NB4 (cell line): ENCODE data around the gene NUB1.
"Not testable (repeated sequence)": the region's sequence is repeated elsewhere in the genome, so short reads cannot be mapped to it uniquely, and the experiment has no call there.

Experiments used
- DNase-seq: peaks from one replicate; pipeline ENCODE4 v3.0.0; 2010; ENCODE audit warnings: low read depth
- H3K4me3 ChIP-seq: one replicate; pipeline ENCODE4 v1.5.1; 2011; ENCODE audit warnings: mild to moderate bottlenecking, low read depth, low read length, moderate library complexity
- MYC ChIP-seq: IDR thresholded peaks from 2 replicates; pipeline ENCODE4 v1.6.1; 2011; ENCODE audit warnings: low read depth, low read length
- POLR2A ChIP-seq: IDR thresholded peaks from 2 replicates; pipeline ENCODE4 v1.6.1; 2011; ENCODE audit warnings: mild to moderate bottlenecking; ENCODE audit not compliant: insufficient read length; ENCODE audit errors: extremely low read depth
- TF ChIP-seq, protein P1 (sequence below): IDR thresholded peaks from 2 replicates; pipeline ENCODE4 v1.6.1; 2011; ENCODE audit warnings: low read depth, low read length
- TF ChIP-seq, protein P2 (sequence below): IDR thresholded peaks from one replicate; pipeline ENCODE4 v1.5.1; 2012; ENCODE audit warnings: low read depth, low read length

The NUB1 gene

DNA sequence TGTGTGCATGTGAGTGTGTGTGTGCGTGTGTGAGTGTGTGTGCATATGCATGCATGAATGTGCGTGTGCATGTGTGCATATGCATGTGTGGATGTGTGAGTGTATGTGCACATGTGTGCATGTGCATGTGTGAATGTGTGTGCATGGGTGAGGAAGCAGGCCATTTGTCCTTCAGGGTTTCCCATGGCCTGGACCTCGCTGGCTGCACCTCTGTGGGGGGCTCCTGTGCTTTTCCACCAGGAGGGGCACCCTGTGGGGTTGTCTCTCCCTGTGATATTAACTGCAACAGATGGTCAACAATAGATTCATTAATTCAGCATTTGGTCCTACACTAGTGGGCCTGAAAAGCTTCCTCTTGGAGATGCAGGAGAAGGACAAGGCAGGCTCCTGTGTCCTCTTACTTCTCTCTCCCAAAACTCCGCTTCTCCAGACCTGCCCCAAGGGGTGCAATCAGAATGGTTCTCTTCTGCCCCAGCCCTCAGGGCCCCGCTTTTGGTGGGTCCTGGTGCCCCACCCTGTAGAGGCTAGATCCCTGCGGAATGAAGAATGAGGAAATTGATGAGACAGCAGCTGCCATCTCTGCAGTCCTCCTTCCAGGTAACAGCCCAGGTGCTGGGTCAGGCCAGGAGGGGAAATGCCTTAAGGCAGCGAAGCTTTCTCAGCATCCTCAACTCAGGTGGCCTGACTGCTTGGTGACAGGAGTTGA, 41.5 kb upstream of the NUB1 start:
- DNase-seq: no peak
- TF ChIP-seq POLR2A (no peak), MYC (no peak)
- TF ChIP-seq, protein P1, sequence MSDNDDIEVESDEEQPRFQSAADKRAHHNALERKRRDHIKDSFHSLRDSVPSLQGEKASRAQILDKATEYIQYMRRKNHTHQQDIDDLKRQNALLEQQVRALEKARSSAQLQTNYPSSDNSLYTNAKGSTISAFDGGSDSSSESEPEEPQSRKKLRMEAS: no peak
- TF ChIP-seq, protein P2, sequence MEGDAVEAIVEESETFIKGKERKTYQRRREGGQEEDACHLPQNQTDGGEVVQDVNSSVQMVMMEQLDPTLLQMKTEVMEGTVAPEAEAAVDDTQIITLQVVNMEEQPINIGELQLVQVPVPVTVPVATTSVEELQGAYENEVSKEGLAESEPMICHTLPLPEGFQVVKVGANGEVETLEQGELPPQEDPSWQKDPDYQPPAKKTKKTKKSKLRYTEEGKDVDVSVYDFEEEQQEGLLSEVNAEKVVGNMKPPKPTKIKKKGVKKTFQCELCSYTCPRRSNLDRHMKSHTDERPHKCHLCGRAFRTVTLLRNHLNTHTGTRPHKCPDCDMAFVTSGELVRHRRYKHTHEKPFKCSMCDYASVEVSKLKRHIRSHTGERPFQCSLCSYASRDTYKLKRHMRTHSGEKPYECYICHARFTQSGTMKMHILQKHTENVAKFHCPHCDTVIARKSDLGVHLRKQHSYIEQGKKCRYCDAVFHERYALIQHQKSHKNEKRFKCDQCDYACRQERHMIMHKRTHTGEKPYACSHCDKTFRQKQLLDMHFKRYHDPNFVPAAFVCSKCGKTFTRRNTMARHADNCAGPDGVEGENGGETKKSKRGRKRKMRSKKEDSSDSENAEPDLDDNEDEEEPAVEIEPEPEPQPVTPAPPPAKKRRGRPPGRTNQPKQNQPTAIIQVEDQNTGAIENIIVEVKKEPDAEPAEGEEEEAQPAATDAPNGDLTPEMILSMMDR: no peak
- H3K4me3 ChIP-seq: no peak overlapping the region

DNA sequence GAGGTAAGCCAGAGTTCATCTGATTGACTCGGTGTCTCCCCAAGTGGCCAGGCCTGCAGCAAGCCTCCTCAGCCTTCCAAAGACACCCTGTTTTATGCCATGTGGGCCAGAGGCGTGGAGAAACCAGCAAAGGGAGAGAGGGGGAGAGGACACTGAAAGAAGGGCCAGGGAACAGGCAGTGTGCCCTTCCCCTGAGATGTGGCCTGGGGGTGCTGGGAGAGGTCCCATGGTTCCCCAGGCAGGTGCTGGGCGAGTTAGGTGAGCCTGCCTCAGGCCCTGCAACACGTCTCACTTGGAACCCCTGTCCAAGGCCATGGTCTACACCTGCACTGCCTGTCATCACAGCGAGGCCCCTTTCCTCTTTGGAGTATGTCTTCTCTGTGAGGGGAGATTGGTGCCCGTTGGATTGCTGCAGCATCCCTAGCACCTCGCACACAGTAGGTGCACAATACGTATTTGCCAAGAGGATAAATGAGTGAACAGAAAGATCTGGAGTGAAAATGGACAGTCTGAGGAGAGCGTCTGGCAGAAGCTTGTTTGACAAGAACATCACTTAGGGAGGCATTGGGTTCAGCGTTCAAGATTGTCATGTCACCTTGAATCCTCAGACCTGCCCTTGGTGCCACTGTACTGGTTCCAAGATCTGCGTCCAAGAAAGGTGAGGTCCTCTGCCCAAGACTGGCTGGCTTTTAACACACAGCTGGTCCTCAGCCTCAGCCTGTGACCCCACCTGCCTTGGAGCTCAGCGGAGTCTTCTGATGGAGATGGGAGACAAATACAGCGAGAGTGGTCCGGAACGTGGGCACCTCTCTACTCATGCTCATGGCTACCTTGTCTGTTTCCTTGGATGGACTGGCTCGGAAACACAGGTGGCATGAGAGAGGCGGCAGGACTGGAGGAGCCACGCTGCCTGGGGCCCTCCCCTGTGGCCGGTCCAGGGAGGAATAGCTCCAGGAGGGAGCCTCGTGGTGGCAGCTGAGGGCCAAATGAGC, 39.8 kb upstream of the NUB1 start:
- no peak for DNase-seq
- H3K4me3 ChIP-seq: no peak overlapping the region
- TF ChIP-seq, protein P2: no peak

DNA sequence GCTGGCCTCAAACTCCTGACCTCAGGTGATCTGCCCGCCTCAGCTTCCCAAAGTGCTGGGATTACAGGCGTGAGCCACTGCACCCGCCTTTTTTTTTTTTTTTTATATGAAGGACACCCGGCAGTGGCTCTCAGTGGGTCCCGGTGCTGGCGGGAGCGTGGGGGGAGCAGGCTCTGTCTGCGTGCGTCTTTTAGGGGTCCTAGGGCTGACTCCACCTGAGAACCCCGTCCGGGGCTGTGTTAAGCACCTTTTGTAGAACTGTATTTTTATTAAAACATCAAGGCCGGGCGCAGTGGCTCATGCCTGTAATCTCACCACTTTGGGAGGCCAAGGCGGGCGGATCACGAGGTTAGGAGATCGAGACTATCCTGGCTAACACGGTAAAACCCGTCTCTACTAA, 37.4 kb upstream of the NUB1 start:
- H3K4me3 ChIP-seq, DNase-seq: not testable (repeated sequence)

DNA sequence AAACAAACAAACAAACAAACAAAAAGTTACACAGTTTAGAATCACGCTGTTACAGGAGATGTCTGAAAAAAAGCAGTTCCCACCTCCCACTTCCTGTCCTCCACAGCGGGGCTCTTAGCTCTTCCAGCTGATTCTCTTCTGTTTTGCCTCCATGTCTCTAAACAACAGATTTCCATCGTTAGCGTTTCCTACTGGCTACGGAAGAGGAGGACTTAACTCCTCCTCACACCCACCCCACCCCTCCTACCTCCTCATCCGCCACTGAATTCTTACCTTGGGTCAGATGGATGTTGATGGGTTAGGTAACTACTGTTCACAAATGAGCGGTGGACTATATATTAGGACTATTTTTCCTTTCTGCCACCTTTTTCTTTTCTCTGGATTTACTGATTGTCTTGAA, 36.8 kb upstream of the NUB1 start:
- TF ChIP-seq, protein P1: no peak
- TF ChIP-seq, protein P2: no peak
- no peak overlapping the region for H3K4me3 ChIP-seq
- DNase-seq: no peak

DNA sequence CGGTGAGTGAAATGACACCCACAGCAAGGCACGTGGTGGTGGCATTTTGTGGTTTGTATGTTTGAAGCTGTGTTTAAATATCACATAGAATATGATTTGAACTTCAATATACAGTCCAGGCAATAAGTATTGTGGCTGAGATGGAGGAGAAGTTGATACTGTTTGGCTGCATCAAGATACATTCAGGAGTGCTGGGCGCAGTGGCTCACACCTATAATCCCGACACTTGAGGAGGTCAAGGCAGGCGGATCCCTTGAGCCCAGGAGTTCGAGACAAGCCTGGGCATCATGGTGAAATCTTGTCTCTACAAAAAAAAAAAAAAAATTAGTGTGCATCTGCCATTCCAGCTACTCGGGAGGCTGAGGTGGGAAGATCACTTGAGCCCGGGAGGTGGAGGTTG, 35.2 kb upstream of the NUB1 start:
- no peak overlapping the region for H3K4me3 ChIP-seq
- TF ChIP-seq, protein P2: no peak
- TF ChIP-seq MYC: no peak
- TF ChIP-seq, protein P1: no peak
- no peak for TF ChIP-seq POLR2A
- no peak for DNase-seq

DNA sequence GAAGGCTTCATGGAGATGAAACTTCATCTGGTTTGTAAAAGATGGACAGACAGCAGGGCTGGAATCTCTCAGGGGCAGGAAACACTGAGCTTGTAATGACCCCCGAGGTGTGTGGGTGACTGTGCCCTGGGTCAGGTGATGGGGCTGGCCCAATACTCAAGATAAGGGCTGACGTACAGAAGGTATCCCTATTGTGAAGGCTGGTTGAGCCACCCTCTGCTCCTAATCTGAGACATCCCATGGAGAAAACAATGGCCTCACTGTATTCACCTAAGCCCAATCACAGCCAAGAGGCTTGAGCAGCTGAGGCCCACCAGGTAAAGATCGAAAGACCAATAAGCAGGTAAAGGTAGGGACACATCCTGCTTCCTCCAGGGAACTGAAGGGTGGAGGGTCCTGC, 34.8 kb upstream of the NUB1 start:
- H3K4me3 ChIP-seq: no peak overlapping the region
- no peak for DNase-seq
- TF ChIP-seq POLR2A (no peak), MYC (no peak)
- TF ChIP-seq, protein P1: no peak
- TF ChIP-seq, protein P2: no peak
